ENCODE results near the gene ETV1.

DNA sequence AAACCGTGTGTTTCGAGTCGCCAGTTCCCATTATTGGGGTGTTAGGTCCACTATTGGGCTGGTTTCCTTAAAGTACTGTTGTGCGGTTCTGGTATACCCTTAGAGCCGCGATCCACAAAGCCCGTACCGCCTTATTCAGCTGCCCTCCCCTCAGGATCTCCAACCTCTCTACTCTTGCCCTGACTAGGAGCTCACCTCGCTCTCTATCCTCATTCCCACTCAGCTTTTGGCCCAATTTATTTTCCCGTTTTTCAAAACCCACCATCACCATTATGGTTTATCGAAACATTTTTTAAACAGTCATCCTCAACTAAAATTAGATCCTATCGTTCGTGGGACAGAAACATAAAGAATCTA, 461 bp upstream of the ETV1 start:
- no peak for TF ChIP-seq POLR2A (IDR thresholded peaks at IDR 0.05)
- TF ChIP-seq, protein P1, sequence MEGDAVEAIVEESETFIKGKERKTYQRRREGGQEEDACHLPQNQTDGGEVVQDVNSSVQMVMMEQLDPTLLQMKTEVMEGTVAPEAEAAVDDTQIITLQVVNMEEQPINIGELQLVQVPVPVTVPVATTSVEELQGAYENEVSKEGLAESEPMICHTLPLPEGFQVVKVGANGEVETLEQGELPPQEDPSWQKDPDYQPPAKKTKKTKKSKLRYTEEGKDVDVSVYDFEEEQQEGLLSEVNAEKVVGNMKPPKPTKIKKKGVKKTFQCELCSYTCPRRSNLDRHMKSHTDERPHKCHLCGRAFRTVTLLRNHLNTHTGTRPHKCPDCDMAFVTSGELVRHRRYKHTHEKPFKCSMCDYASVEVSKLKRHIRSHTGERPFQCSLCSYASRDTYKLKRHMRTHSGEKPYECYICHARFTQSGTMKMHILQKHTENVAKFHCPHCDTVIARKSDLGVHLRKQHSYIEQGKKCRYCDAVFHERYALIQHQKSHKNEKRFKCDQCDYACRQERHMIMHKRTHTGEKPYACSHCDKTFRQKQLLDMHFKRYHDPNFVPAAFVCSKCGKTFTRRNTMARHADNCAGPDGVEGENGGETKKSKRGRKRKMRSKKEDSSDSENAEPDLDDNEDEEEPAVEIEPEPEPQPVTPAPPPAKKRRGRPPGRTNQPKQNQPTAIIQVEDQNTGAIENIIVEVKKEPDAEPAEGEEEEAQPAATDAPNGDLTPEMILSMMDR (IDR thresholded peaks at IDR 0.05), result no peak
- no peak for TF ChIP-seq POLR2AphosphoS5 (IDR thresholded peaks at IDR 0.05)

Data from breast epithelium (tissue), 3 donors.